KOPT-K1 (cell line): Measurements from ENCODE around the gene TMEM205.
A peak's percentile ranks its signal among the peaks of the same experiment; 100 is the strongest.
"Not testable (repeated sequence)": the region's sequence is repeated elsewhere in the genome, so short reads cannot be mapped to it uniquely, and the experiment has no call there.

Experiments used
- H3K27ac ChIP-seq: fragments of 200-600 bp; sonication (generic); 2 replicates; pipeline ENCODE4 v1.5.1; 2016; ENCODE audit warnings: antibody characterized with exemption, mild to moderate bottlenecking, low read depth, low read length; ENCODE audit not compliant: poor library complexity, severe bottlenecking
- H3K36me3 ChIP-seq: fragments of 200-600 bp; sonication (generic); 2 replicates; pipeline ENCODE4 v1.5.1; 2017; ENCODE audit warnings: antibody characterized with exemption, mild to moderate bottlenecking, low read length, moderate library complexity; ENCODE audit not compliant: insufficient read depth
- H3K9me3 ChIP-seq: fragments of 200-600 bp; sonication (generic); 2 replicates; pipeline ENCODE4 v1.5.1; 2017; ENCODE audit warnings: antibody characterized with exemption, low read length, mild to moderate bottlenecking; ENCODE audit not compliant: insufficient read depth, poor library complexity, severe bottlenecking

TMEM205 gene

DNA sequence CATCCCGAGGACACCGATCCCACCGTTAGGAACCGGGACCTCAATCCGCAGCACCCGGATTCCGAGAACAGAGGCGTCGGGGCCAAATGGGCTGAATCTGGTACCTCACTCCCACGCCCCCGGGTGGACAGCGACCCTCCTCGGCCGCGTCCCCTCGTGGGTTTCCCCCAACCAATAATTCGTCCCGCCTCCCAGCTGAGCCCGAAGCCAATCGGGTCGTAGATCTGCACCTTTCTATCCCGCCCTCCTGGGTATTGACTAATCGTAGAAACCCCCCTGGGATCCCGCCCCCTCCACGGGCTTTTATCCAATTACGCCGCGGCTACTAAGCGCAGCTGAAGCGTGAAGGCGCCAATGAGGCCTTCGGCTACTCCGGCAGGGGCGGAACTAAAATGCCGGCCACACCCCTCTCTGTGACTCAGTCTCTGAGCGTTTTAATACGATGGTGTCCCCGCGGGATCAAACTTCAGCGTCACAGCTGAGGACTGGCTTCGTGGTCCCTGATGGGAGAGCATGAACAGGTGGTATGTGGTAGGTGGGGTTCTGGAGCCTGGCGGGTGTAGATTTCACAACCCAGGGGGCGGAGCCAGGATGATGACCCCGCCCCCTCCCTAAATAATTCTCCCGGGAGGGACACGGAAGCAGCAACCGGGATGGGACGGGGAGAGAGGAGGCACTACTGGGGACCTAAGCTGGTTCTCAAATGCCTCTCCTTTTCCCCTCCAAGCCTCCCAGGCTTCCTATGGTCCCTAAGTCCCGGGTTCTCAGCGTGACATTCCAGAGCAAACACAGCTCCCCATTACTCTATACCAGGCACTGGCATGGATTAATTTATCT is at the start of gene TMEM205, which contains the start of gene CCDC159:
TSS of gene TMEM205 (minus strand) at position 165 of the 837 bp plus-strand sequence. CDS start 649 bp downstream, outside the sequence.
TSS of gene CCDC159 (plus strand) at position 416 of the 837 bp plus-strand sequence. CDS start at position 504, 88 bp downstream.
- H3K27ac ChIP-seq: peak within 1 kb of the TSS; percentile 50
- no peaks in the 10 kb centered on the region for H3K36me3 ChIP-seq
- peaks cover 8% of the 10 kb centered on the region for H3K9me3 ChIP-seq

- Histone ChIP-seq H3K27ac (no peak overlapping the region), H3K9me3 (no peaks in the 10 kb centered on the region), H3K36me3 (no peaks in the 10 kb centered on the region)
Observed at GRCh38 chr19:11390933-11391680, 45.0 kb upstream of the TMEM205 start.

GRCh38 chr19:11390359-11390758 is 44.3 kb upstream of the TMEM205 start:
- H3K27ac ChIP-seq: no peak overlapping the region
- H3K36me3 ChIP-seq: no peaks in the 10 kb centered on the region
- H3K9me3 ChIP-seq: no peaks in the 10 kb centered on the region

GRCh38 chr19:11387162-11388034 is 41.3 kb upstream of the TMEM205 start:
- Histone ChIP-seq H3K9me3 (no peaks in the 10 kb centered on the region), H3K36me3 (no peaks in the 10 kb centered on the region), H3K27ac (no peak overlapping the region)

DNA sequence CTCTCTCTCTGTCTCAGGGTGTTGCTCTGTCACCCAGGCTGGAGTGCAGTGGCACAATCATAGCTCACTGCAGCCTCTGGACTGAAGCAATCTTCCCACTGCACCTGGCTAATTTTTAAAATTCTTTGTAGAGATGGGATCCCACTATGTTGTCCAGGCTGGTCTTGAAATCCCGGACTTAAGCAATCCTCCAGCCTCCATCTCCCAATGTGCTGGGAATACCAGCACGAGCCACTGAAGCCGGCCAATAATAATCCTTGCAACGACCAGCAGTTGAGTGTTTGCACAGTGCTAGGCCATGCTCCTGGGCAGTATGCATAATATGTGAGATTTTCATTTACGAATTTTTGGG is 38.7 kb upstream of the TMEM205 start:
- Histone ChIP-seq H3K9me3 (no peaks in the 10 kb centered on the region), H3K36me3 (no peaks in the 10 kb centered on the region), H3K27ac (no peak overlapping the region)

GRCh38 chr19:11383706-11384048 is 37.6 kb upstream of the TMEM205 start:
- no peaks in the 10 kb centered on the region for H3K36me3 ChIP-seq
- no peak overlapping the region for H3K27ac ChIP-seq
- no peaks in the 10 kb centered on the region for H3K9me3 ChIP-seq

- Histone ChIP-seq H3K9me3 (no peaks in the 10 kb centered on the region), H3K36me3 (no peaks in the 10 kb centered on the region), H3K27ac (no peak overlapping the region)
Observed at GRCh38 chr19:11382898-11383705, 37.0 kb upstream of the TMEM205 start.

- peak overlapping the region; percentile 77 for H3K27ac ChIP-seq
Observed at GRCh38 chr19:11380653-11381537, 34.8 kb upstream of the TMEM205 start.

DNA sequence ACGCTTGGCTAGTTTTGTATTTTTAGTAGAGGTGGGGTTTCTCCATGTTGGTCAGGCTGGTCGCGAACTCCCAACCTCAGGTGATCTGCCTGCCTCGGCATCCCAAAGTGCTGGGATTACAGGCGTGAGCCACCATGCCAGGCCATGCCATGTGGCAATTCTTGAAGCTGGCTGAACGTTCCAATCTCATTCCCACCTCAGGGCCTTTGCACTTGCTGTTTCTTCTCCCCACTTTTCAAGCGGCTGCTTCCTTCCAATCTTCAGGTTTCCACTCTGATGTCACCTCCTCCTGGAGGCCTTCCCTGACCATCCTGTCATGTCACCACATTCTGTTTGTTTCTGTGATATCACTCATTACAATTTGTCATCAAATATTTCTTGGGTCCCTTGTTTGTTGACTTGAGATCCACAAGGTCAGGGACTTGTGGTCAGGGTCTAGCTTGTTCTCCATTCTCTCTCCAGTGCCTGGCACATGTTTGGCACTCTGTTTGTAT is 33.8 kb upstream of the TMEM205 start:
- no peaks in the 10 kb centered on the region for H3K9me3 ChIP-seq
- H3K27ac ChIP-seq: peak overlapping the region; percentile 77
- H3K36me3 ChIP-seq: no peaks in the 10 kb centered on the region

More at GRCh38 chr19:11380653-11381537, 34.8 kb upstream of the TMEM205 start:
- Histone ChIP-seq H3K36me3 (no peaks in the 10 kb centered on the region), H3K9me3 (no peaks in the 10 kb centered on the region)

- H3K36me3 ChIP-seq, H3K27ac ChIP-seq, H3K9me3 ChIP-seq: not testable (repeated sequence)
Observed at GRCh38 chr19:11379269-11379845, 33.3 kb upstream of the TMEM205 start.

DNA sequence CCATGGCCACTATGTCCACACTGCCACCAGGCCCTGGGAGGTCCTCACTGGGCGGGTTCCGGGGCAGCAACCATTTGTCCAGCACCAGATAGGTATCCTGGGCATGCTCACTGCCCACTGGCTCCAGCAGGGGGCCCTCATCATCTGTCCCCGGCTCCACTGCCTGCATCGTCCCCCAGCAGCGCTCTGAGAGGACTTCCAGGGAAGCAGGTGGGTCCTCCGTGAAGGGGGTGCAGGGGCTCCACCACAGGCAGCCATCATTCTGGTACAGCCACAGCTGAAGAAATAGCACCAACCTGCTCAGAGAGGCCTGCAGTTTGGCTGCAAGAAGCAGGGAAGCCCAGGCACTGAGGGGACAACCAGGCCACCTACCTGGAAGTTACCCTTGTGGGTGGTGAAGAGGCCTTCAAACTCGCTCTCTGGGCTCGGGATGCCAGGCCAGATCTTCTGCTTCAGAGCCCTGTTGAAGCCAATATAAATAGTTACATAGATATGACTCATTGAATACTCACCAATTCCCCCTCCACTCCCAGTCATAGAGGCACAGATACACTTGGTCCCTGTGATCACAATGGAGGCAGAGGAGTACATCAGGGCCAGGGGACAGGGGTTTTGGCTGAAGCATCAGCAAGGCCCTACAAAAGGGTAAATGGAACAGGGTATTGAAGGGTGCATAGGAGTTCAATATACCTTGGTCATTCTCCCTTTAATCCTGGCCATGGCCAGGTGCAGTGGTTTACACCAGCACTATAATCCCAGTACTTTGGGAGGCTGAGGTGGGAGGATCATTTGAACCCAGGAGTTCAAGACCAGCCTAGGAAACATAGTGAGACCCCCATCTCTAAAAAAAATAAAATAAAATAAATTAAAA is 32.5 kb upstream of the TMEM205 start:
- H3K27ac ChIP-seq: no peak overlapping the region
- H3K9me3 ChIP-seq: no peaks in the 10 kb centered on the region
- no peaks in the 10 kb centered on the region for H3K36me3 ChIP-seq

DNA sequence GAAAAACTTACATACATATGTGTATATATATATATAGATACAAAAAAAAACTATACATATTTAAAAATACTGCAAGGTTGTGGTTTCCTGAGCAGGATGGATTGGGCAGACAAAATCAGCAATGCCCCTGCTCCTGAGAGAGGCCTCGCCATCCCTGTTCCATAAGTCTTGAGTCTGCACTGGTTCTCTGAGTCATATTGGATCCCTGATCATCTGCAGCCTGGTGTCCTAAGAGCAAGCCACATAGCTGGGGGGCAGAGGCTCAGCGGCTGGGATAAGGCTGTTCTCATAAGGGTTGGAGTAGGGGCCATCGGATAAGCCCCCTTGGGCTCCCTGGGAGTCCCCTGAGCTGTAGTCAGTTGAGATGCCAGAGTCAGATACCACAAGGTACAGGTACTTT is 31.7 kb upstream of the TMEM205 start:
- Histone ChIP-seq H3K36me3 (no peaks in the 10 kb centered on the region), H3K27ac (no peak overlapping the region), H3K9me3 (no peaks in the 10 kb centered on the region)
